Endothelial cell of umbilical vein (primary cell): ENCODE data around the gene CD1D. TPM values are rescaled to one million over a fixed set of nuclear protein-coding genes. Genes with fewer than 3 reads are reported as not detected.

Experiments
- BruUV-seq: library from RNA; stranded (reverse); fragments of 400-500 nt; replicated peaks from 2 replicates; lab custom pipeline; 2021; lab: Mats Ljungman, UMichigan
- CTCF ChIA-PET: fragments of 300-600, 350-600 bp; sonication (Branson Sonifier 250); formaldehyde crosslinking; loops from one replicate; lab custom pipeline; 2021; ENCODE audit warnings: antibody characterized with exemption, inconsistent platforms; lab: Charles Lee
- POLR2A ChIA-PET: fragments of 300-600, 350-600 bp; sonication (Branson Sonifier 250); formaldehyde crosslinking; loops from one replicate; lab custom pipeline; 2021; ENCODE audit warnings: antibody characterized with exemption, inconsistent platforms; lab: Charles Lee
- DNase-seq: peaks from one replicate; pipeline ENCODE4 v3.0.0-alpha.2; 2011; ENCODE audit warnings: low read depth, low spot score
- FAIRE-seq: peaks from 2 replicates; lab custom pipeline; 2011; peaks lifted over from hg19 to GRCh38; lab: Jason Lieb, UNC
- H2AFZ ChIP-seq: 2 replicates; pipeline ENCODE4 v1.6.0; 2012; ENCODE audit warnings: low read depth, low read length, control low read depth, inconsistent platforms
- H3K27ac ChIP-seq: 2 replicates; pipeline ENCODE4 v1.5.1; 2011; ENCODE audit warnings: low read depth, mild to moderate bottlenecking, control low read depth, low read length, moderate library complexity; ENCODE audit not compliant: insufficient read depth
- H3K27me3 ChIP-seq, 2 experiments: 2 replicates each; pipeline versions ENCODE4 v1.6.0 to v1.6.1; 2011; ENCODE audit warnings: low read length in 2 of 2, mixed read lengths in 1 of 2; ENCODE audit not compliant: control insufficient read depth in 2 of 2, insufficient read depth in 2 of 2
- H3K36me3 ChIP-seq, 2 experiments: 2 replicates in 1 of 2; 3 replicates in 1 of 2; pipeline ENCODE4 v1.5.1; 2011; ENCODE audit warnings: low read length in 2 of 2, mild to moderate bottlenecking in 1 of 2, moderate library complexity in 1 of 2; ENCODE audit not compliant: control insufficient read depth in 2 of 2, insufficient read depth in 2 of 2; ENCODE audit errors: extremely low read depth in 1 of 2
- H3K4me1 ChIP-seq: 3 replicates; pipeline ENCODE4 v1.5.1; 2011; ENCODE audit warnings: mild to moderate bottlenecking, low read length; ENCODE audit not compliant: control insufficient read depth, insufficient read depth; ENCODE audit errors: extremely low read depth
- H3K4me2 ChIP-seq: 2 replicates; pipeline ENCODE4 v1.6.1; 2011; ENCODE audit warnings: low read length, control low read depth, mixed read lengths; ENCODE audit not compliant: insufficient read depth
- H3K4me3 ChIP-seq, 3 experiments: fragments of 200-600 bp in 1 of 3; sonication (generic), shearing (Covaris generic) in 1 of 3; replicated peaks in 1 of 3; 2 replicates each; pipeline ENCODE4 v1.5.1; 2011 to 2016; ENCODE audit warnings: control low read depth in 3 of 3, low read length in 3 of 3, mild to moderate bottlenecking in 2 of 3, inconsistent platforms in 1 of 3, low read depth in 1 of 3, moderate library complexity in 1 of 3; ENCODE audit not compliant: insufficient read depth in 1 of 3
- H3K79me2 ChIP-seq: 2 replicates; pipeline ENCODE4 v1.6.0; 2012; ENCODE audit warnings: low read length, inconsistent platforms; ENCODE audit not compliant: control insufficient read depth, insufficient read depth
- H3K9ac ChIP-seq: replicated peaks from 2 replicates; pipeline ENCODE3; 2011; ENCODE audit warnings: low read length, control low read depth; ENCODE audit not compliant: insufficient read depth; ENCODE audit errors: extremely low read depth
- H3K9me1 ChIP-seq: replicated peaks from 3 replicates; pipeline ENCODE4 v1.6.0; 2011; ENCODE audit warnings: mild to moderate bottlenecking, low read length; ENCODE audit not compliant: control insufficient read depth, insufficient read depth; ENCODE audit errors: extremely low read depth
- H3K9me3 ChIP-seq: replicated peaks from 2 replicates; pipeline ENCODE4 v1.5.1; 2012; ENCODE audit warnings: low read length, inconsistent platforms; ENCODE audit not compliant: control insufficient read depth, insufficient read depth
- H4K20me1 ChIP-seq: replicated peaks from 2 replicates; pipeline ENCODE3; 2011; ENCODE audit warnings: mild to moderate bottlenecking, low read length; ENCODE audit not compliant: control insufficient read depth, insufficient read depth; ENCODE audit errors: extremely low read depth
- CTCF ChIP-seq, 2 donors: IDR thresholded peaks; 1 replicate in 1 of 2; 2 replicates in 1 of 2; pipeline ENCODE4 v1.5.1; 2011; ENCODE audit warnings: low read length in 2 of 2, mild to moderate bottlenecking in 2 of 2, moderate library complexity in 2 of 2, control low read depth in 1 of 2, inconsistent platforms in 1 of 2, low read depth in 1 of 2; ENCODE audit not compliant: insufficient read depth in 1 of 2; ENCODE audit errors: extremely low read depth in 1 of 2
- EZH2 ChIP-seq: IDR thresholded peaks from 2 replicates; pipeline ENCODE4 v1.6.1; 2012; ENCODE audit warnings: borderline replicate concordance, low read depth, mild to moderate bottlenecking, moderate library complexity, low read length, inconsistent platforms; ENCODE audit not compliant: severe bottlenecking
- FOS ChIP-seq: IDR thresholded peaks from 2 replicates; pipeline ENCODE4 v1.6.1; 2011; ENCODE audit warnings: mild to moderate bottlenecking, low read length, moderate library complexity, borderline replicate concordance; ENCODE audit not compliant: insufficient read depth
- GATA2 ChIP-seq: IDR thresholded peaks from 2 replicates; pipeline ENCODE4 v1.7.0; 2011; ENCODE audit warnings: low read depth, mild to moderate bottlenecking, moderate library complexity, mixed read lengths, low read length; ENCODE audit not compliant: insufficient read length, insufficient read depth
- JUN ChIP-seq: IDR thresholded peaks from 2 replicates; pipeline ENCODE4 v1.6.1; 2011; ENCODE audit warnings: borderline replicate concordance, low read depth; ENCODE audit not compliant: insufficient read length, insufficient read depth
- MAX ChIP-seq: IDR thresholded peaks from 2 replicates; pipeline ENCODE4 v1.6.1; 2011; ENCODE audit not compliant: insufficient read depth, insufficient read length
- MYC ChIP-seq: IDR thresholded peaks from one replicate; pipeline ENCODE4 v1.6.1; 2011; ENCODE audit warnings: mild to moderate bottlenecking, low read depth, low read length
- POLR2A ChIP-seq: IDR thresholded peaks from 2 replicates; pipeline ENCODE4 v1.6.1; 2012; ENCODE audit warnings: low read depth, mild to moderate bottlenecking, control low read depth, low read length
- POLR2AphosphoS5 ChIP-seq: IDR thresholded peaks from 2 replicates; pipeline ENCODE4 v1.6.1; 2012; ENCODE audit warnings: low read depth, mild to moderate bottlenecking, control low read depth, low read length, moderate library complexity; ENCODE audit not compliant: insufficient read depth
- dilution Hi-C: fragments of 300-500 bp; cut with MboI; formaldehyde crosslinking; loops from one replicate; pipeline ENCODE4 v1.15.0; 2019; ENCODE audit warnings: low sequenced_read_pairs; ENCODE audit not compliant: extremely low pct_ligation_motif_present
- intact Hi-C: fragments of 100-400 bp; cut with micrococcal nuclease; formaldehyde crosslinking; loops from one replicate; pipeline ENCODE4 v1.10.0; 2022
- polyA plus RNA-seq, 4 experiments: library from polyadenylated mRNA; depleted of rRNA in 3 of 4; stranded (reverse) in 3 of 4; unstranded in 1 of 4; fragments of >200 nt; gene quantifications; 2 replicates each; pipeline versions ENCODE4 v1.2.1 to v1.2.3, GENCODE V29; 2011 to 2012; ENCODE audit warnings: missing spikeins in 1 of 4
- total RNA-seq: library from RNA; stranded (reverse); gene quantifications from 2 replicates; pipeline ENCODE4 v1.2.3, GENCODE V29; 2021

Gene CD1D
- total and polyA plus RNA-seq, 2 donors (not counting 3 experiments of a cell fraction or from before 2014, with no cell fraction given), result not detected

- ChIA-PET CTCF (no interaction called here), POLR2A (no interaction called here)
- no TSS peak for BruUV-seq
- H3K4me2 ChIP-seq, result no peak overlapping the region
- H3K9me1 ChIP-seq, result no peaks in the 10 kb centered on the region
- no peak overlapping the region for H3K9ac ChIP-seq
- no peaks in the 10 kb centered on the region for H3K36me3 ChIP-seq
- dilution Hi-C loops (no loop called here), intact Hi-C loops (no loop called here)
- H3K27ac ChIP-seq, result no peak overlapping the region
- H3K4me1 ChIP-seq, result peaks cover 14% of the 10 kb centered on the region
- no peaks in the 10 kb centered on the region for H3K9me3 ChIP-seq
- H3K4me3 ChIP-seq, result no peak overlapping the region
- DNase-seq (no peak), FAIRE-seq (no peak)
- H3K79me2 ChIP-seq, result no peaks in the 10 kb centered on the region
- no peaks in the 10 kb centered on the region for H4K20me1 ChIP-seq
- TF ChIP-seq POLR2AphosphoS5 (no peak), MAX (no peak), CTCF (IDR thresholded peaks at IDR 0.05; ENCODE audit: extremely low read depth in 1 of 2, insufficient read depth in 1 of 2, low read depth in 1 of 2, low read length in 2 of 2) (no peak), MYC (no peak), GATA2 (no peak), FOS (no peak), JUN (no peak), POLR2A (no peak), EZH2 (no peak)
- H3K27me3 ChIP-seq, result peaks cover 4 to 14% of the 10 kb centered on the region in 2 experiments
- H2AFZ ChIP-seq, result no peak overlapping the region
Observed at GRCh38 chr1:158148468-158148867, 32.2 kb upstream of the CD1D start.
